Neural cell (in vitro differentiated cells): ENCODE data around the gene PARK7. TPM values are rescaled to one million over a fixed set of nuclear protein-coding genes. Genes with fewer than 3 reads are reported as not detected.

Experiments used
- H2AFZ ChIP-seq: fragments of 200-600, 300-800 bp; sonication (generic), shearing (Covaris generic); 2 replicates; pipeline ENCODE4 v1.6.0; 2014; ENCODE audit warnings: low read depth, mild to moderate bottlenecking, antibody characterized with exemption, low read length, moderate library complexity
- H3F3A ChIP-seq: fragments of 200-600 bp; shearing (Covaris generic); 2 replicates; pipeline ENCODE4 v1.6.1; 2016; ENCODE audit warnings: mild to moderate bottlenecking, moderate library complexity, mixed read lengths, antibody characterized with exemption, low read length; ENCODE audit not compliant: insufficient read depth, poor library complexity, severe bottlenecking
- H3K27ac ChIP-seq: fragments of 200-600, 300-800 bp; sonication (generic), shearing (Covaris generic); 2 replicates; pipeline ENCODE4 v1.5.1; 2014; ENCODE audit warnings: mild to moderate bottlenecking, low read length, moderate library complexity
- H3K27me3 ChIP-seq: fragments of 300-800, 200-600 bp; sonication (generic), shearing (Covaris generic); 2 replicates; pipeline ENCODE4 v1.6.0; 2014; ENCODE audit warnings: mild to moderate bottlenecking, low read depth, low read length, moderate library complexity; ENCODE audit not compliant: insufficient read depth
- H3K36me3 ChIP-seq: fragments of 300-800, 200-600 bp; sonication (generic), shearing (Covaris generic); 2 replicates; pipeline ENCODE4 v1.5.1; 2014; ENCODE audit warnings: mild to moderate bottlenecking, antibody characterized with exemption, low read length, moderate library complexity; ENCODE audit not compliant: insufficient read depth
- H3K4me2 ChIP-seq: fragments of 300-800, 200-600 bp; sonication (generic), shearing (Covaris generic); 2 replicates; pipeline ENCODE4 v1.6.0; 2014; ENCODE audit warnings: mild to moderate bottlenecking, low read length
- H3K4me3 ChIP-seq: fragments of 300-800, 200-600 bp; sonication (generic), shearing (Covaris generic); 2 replicates; pipeline ENCODE4 v1.5.1; 2014; ENCODE audit warnings: mild to moderate bottlenecking, low read length, moderate library complexity
- H3K79me2 ChIP-seq: fragments of 200-600 bp; shearing (Covaris generic); replicated peaks from 2 replicates; pipeline ENCODE4 v1.6.0; 2014; ENCODE audit warnings: mild to moderate bottlenecking, low read length, moderate library complexity; ENCODE audit not compliant: insufficient read depth
- H3K9ac ChIP-seq: fragments of 300-800, 200-600 bp; sonication (generic), shearing (Covaris generic); 2 replicates; pipeline ENCODE4 v1.6.1; 2016; ENCODE audit warnings: mild to moderate bottlenecking, low read length, mixed read lengths
- H3K9me2 ChIP-seq: fragments of 200-600 bp; shearing (Covaris generic); 2 replicates; pipeline ENCODE4 v1.6.1; 2016; ENCODE audit warnings: mild to moderate bottlenecking, low read length, mixed read lengths; ENCODE audit not compliant: insufficient read depth
- H3K9me3 ChIP-seq: fragments of 200-600, 300-800 bp; sonication (generic), shearing (Covaris generic); 2 replicates; pipeline ENCODE4 v1.6.1; 2016; ENCODE audit warnings: mild to moderate bottlenecking, mixed run types, low read length, moderate library complexity, mixed read lengths
- H4K20me1 ChIP-seq: fragments of 200-600 bp; shearing (Covaris generic); 2 replicates; pipeline ENCODE4 v1.6.1; 2016; ENCODE audit warnings: mild to moderate bottlenecking, mixed run types; ENCODE audit not compliant: insufficient read depth
- CTCF ChIP-seq: fragments of 450-650 bp; IDR thresholded peaks from 2 replicates; pipeline ENCODE4 v1.5.1; 2014; ENCODE audit warnings: antibody characterized with exemption, mild to moderate bottlenecking, moderate library complexity; ENCODE audit not compliant: poor library complexity, severe bottlenecking
- EP300 ChIP-seq: fragments of 450-650 bp; conservative IDR thresholded peaks from 2 replicates; pipeline ENCODE4 v1.6.1; 2014; ENCODE audit warnings: antibody characterized with exemption, mild to moderate bottlenecking, moderate library complexity; ENCODE audit not compliant: poor library complexity, severe bottlenecking
- MXI1 ChIP-seq: fragments of 450-650 bp; conservative IDR thresholded peaks from 2 replicates; pipeline ENCODE4 v1.6.1; 2014; ENCODE audit warnings: antibody characterized with exemption, mild to moderate bottlenecking; ENCODE audit not compliant: poor library complexity, severe bottlenecking
- REST ChIP-seq: IDR thresholded peaks from 2 replicates; pipeline ENCODE4 v1.6.1; 2012; ENCODE audit warnings: borderline replicate concordance
- SMC3 ChIP-seq: fragments of 450-650 bp; conservative IDR thresholded peaks from 2 replicates; pipeline ENCODE4 v1.6.1; 2014; ENCODE audit warnings: antibody characterized with exemption, mild to moderate bottlenecking, moderate library complexity; ENCODE audit not compliant: poor library complexity
- TAF1 ChIP-seq: IDR thresholded peaks from 2 replicates; pipeline ENCODE4 v1.6.1; 2012; ENCODE audit warnings: low read depth
- polyA plus RNA-seq: library from polyadenylated mRNA; depleted of rRNA; stranded (reverse); fragments of >200 nt; gene quantifications from 2 replicates; pipeline ENCODE4 v1.2.3, GENCODE V29; 2014

Gene PARK7
- polyA plus RNA-seq, 1 donor from 2014 or later: 378 TPM

- Histone ChIP-seq H3F3A (no peaks in the 10 kb centered on the region), H3K4me3 (no peak overlapping the region), H3K9ac (no peak overlapping the region), H3K79me2 (no peaks in the 10 kb centered on the region), H3K9me3 (no peaks in the 10 kb centered on the region), H3K36me3 (no peaks in the 10 kb centered on the region), H3K4me2 (no peak overlapping the region), H4K20me1 (no peaks in the 10 kb centered on the region), H3K9me2 (no peaks in the 10 kb centered on the region), H3K27me3 (no peaks in the 10 kb centered on the region), H3K27ac (no peak overlapping the region), H2AFZ (no peak overlapping the region)
- TF ChIP-seq MXI1 (no peak), CTCF (no peak), SMC3 (no peak), EP300 (no peak), TAF1 (no peak)
Observed at GRCh38 chr1:7991504-7992440, 30.3 kb downstream of the PARK7 start.

- no peak for TF ChIP-seq REST
- Histone ChIP-seq H3K4me3 (no peak overlapping the region), H3K9me3 (no peaks in the 10 kb centered on the region), H3K4me2 (no peak overlapping the region), H3K27ac (no peak overlapping the region), H3K9me2 (no peaks in the 10 kb centered on the region), H4K20me1 (no peaks in the 10 kb centered on the region), H3K79me2 (no peaks in the 10 kb centered on the region), H3K36me3 (no peaks in the 10 kb centered on the region), H3K9ac (no peak overlapping the region), H2AFZ (no peak overlapping the region), H3K27me3 (no peaks in the 10 kb centered on the region), H3F3A (no peaks in the 10 kb centered on the region)
Observed at GRCh38 chr1:7992885-7993284, 31.4 kb downstream of the PARK7 start.
